ENCODE measurements around the gene SPAAR. TPM values are rescaled to one million over a fixed set of nuclear protein-coding genes. Genes with fewer than 3 reads are reported as not detected.
"Not testable (repeated sequence)": the region's sequence is repeated elsewhere in the genome, so short reads cannot be mapped to it uniquely, and the experiment has no call there.

SPAAR gene
- total RNA-seq, 2 donors from 2014 or later: 3.8 to 6.3 TPM

DNA sequence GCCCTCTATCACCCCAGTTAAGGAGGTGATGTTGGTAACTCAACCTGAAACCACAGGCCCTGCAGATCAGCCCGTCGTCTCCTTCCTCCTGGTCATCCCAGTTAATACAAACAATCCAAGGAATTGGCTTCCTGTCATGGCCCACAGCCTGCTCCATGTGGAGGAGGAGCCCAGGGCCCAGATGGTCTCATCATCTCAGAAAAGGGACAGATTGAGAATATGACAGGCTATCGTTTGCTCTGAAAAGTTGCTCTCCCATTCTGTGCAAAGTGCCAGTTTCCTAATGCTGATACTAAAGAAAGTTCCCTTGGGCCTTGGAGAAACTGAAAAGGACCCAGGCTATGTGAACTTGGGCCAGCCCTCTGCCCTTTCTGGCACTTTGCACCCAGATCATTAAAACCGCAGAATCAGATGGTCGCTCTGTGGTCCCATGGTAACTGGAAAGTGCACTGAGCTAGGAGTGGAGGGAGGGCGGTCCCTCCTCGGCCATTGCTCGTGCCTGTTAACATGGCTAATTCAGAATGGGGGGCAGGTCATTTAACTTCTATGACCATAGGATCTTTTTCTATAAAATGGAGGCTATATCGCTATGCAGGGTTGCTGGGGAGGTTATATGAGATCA, 675 bp upstream of the SPAAR start:
- Histone ChIP-seq H3K27me3 (no peaks in the 10 kb centered on the region), H3K9me3 (no peaks in the 10 kb centered on the region), H3K4me3 (peak overlapping the region in 1 of 2 donors; percentile 43), H3K36me3 (no peaks in the 10 kb centered on the region), H3K27ac (peak overlapping the region; percentile 88 to 96), H3K4me1 (peaks cover 0 to 86% of the 10 kb centered on the region in 2 donors)
- TF ChIP-seq, protein P1, sequence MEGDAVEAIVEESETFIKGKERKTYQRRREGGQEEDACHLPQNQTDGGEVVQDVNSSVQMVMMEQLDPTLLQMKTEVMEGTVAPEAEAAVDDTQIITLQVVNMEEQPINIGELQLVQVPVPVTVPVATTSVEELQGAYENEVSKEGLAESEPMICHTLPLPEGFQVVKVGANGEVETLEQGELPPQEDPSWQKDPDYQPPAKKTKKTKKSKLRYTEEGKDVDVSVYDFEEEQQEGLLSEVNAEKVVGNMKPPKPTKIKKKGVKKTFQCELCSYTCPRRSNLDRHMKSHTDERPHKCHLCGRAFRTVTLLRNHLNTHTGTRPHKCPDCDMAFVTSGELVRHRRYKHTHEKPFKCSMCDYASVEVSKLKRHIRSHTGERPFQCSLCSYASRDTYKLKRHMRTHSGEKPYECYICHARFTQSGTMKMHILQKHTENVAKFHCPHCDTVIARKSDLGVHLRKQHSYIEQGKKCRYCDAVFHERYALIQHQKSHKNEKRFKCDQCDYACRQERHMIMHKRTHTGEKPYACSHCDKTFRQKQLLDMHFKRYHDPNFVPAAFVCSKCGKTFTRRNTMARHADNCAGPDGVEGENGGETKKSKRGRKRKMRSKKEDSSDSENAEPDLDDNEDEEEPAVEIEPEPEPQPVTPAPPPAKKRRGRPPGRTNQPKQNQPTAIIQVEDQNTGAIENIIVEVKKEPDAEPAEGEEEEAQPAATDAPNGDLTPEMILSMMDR (IDR thresholded peaks at IDR 0.05): no peak
- peak; percentile 66 for DNase-seq (ENCODE audit: low spot score)

DNA sequence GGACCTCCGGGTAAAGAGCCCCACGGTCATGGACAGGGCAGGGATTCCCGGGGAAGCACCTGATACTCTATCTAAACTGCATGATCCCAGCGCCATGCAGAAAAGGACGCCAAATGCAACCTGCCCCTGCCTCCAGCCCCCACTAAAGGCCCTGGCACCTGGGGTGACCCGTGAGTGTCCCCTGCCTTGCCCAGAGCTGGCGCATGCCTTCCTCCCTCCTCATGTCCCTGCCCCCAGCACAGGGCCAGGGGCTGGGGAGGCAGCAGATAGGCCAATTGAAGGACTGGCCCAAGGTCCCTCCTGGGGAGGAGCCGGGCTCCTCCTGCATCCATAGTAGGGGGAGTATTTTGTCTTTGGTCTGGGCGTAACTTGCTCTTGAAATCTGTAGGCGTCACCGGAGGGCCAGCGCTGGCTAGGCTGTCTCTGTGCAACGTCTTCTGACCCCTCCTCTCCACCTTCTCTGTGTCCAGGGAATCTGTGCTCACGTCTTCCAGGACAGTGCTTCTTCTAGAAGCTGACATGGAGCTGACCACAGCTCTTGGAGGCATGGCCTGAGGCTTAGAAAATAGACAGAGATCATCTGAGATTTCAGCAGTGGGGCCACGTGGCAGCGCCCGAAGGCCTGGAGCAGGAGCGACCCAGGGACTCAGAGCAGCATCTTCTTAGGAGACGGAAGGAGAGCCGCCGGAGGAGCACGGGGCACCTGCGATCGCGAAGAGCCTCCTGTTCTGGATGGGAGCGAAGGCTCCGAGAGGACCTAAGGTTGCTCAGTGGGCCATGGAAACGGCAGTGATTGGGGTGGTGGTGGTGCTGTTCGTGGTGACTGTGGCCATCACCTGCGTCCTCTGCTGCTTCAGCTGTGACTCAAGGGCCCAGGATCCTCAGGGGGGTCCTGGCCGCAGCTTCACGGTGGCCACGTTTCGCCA, 660 bp downstream of the SPAAR start:
- TF ChIP-seq, protein P1 (IDR thresholded peaks at IDR 0.05): no peak
- Histone ChIP-seq H3K27ac (peak overlapping the region; percentile 88 to 96), H3K4me3 (peak overlapping the region; percentile 28 to 43), H3K36me3 (no peaks in the 10 kb centered on the region), H3K4me1 (peaks cover 0 to 89% of the 10 kb centered on the region in 2 donors), H3K9me3 (no peaks in the 10 kb centered on the region), H3K27me3 (no peaks in the 10 kb centered on the region)
- DNase-seq (ENCODE audit: low spot score): peak; percentile 75

- no peak for DNase-seq (ENCODE audit: low spot score)
- TF ChIP-seq, protein P1 (IDR thresholded peaks at IDR 0.05): peak in 1 of 2 donors; percentile 64
- H3K27ac ChIP-seq: peak overlapping the region; percentile 88 to 96
- H3K4me3 ChIP-seq: peak overlapping the region; percentile 28 to 43
- no peaks in the 10 kb centered on the region for H3K9me3 ChIP-seq
- no peaks in the 10 kb centered on the region for H3K36me3 ChIP-seq
- peaks cover 0 to 89% of the 10 kb centered on the region in 2 donors for H3K4me1 ChIP-seq
- H3K27me3 ChIP-seq: no peaks in the 10 kb centered on the region
Observed at GRCh38 chr9:35910613-35911359, 1.5 kb downstream of the SPAAR start.

GRCh38 chr9:35911690-35912089, 2.4 kb downstream of the SPAAR start:
- DNase-seq (ENCODE audit: low spot score): no peak
- Histone ChIP-seq H3K4me3 (peak overlapping the region; percentile 15 to 43), H3K27ac (peak overlapping the region; percentile 88 to 96), H3K4me1 (peaks cover 0 to 86% of the 10 kb centered on the region in 2 donors), H3K27me3 (no peaks in the 10 kb centered on the region), H3K9me3 (no peaks in the 10 kb centered on the region), H3K36me3 (no peaks in the 10 kb centered on the region)
- TF ChIP-seq, protein P1 (IDR thresholded peaks at IDR 0.05): no peak

- H3K9me3 ChIP-seq: no peaks in the 10 kb centered on the region
- H3K36me3 ChIP-seq: no peaks in the 10 kb centered on the region
- H3K27ac ChIP-seq: peak overlapping the region; percentile 88 to 96
- peak overlapping the region; percentile 1 to 43 for H3K4me3 ChIP-seq
- H3K4me1 ChIP-seq: peaks cover 0 to 83% of the 10 kb centered on the region in 2 donors
- TF ChIP-seq, protein P1 (IDR thresholded peaks at IDR 0.05): no peak
- H3K27me3 ChIP-seq: no peaks in the 10 kb centered on the region
- DNase-seq (ENCODE audit: low spot score): no peak
Observed at GRCh38 chr9:35912791-35913400, 3.6 kb downstream of the SPAAR start.

GRCh38 chr9:35913429-35913828, 4.1 kb downstream of the SPAAR start:
- not testable (repeated sequence) for H3K36me3 ChIP-seq; H3K27me3 ChIP-seq; H3K9me3 ChIP-seq; DNase-seq (ENCODE audit: low spot score)
- Histone ChIP-seq H3K27ac (peak overlapping the region; percentile 88 to 96), H3K4me1 (peaks cover 0 to 83% of the 10 kb centered on the region in 2 donors), H3K4me3 (peak overlapping the region in 1 of 2 donors; percentile 43)
